AG04450 (cell line): ENCODE data around the gene BBS2. TPM values are rescaled to one million over a fixed set of nuclear protein-coding genes. Genes with fewer than 3 reads are reported as not detected.

ENCODE experiments used
- CTCF ChIA-PET: fragments of 300-600, 350-600 bp; formaldehyde crosslinking; extraction: SDS; loops from one replicate; lab custom pipeline; 2022; ENCODE audit warnings: antibody characterized with exemption, inconsistent platforms; lab: Charles Lee
- POLR2A ChIA-PET: fragments of 350-600 bp; formaldehyde crosslinking; extraction: SDS; loops from one replicate; lab custom pipeline; 2021; ENCODE audit warnings: antibody characterized with exemption, inconsistent platforms; lab: Yijun Ruan, JAX
- DNase-seq: peaks from one replicate; pipeline ENCODE4 v3.0.0-alpha.2; 2011; ENCODE audit warnings: low read depth, low spot score
- H3K27ac ChIP-seq: one replicate; pipeline ENCODE4 v1.5.1; 2012; ENCODE audit warnings: low read depth, low read length, control low read depth
- H3K27me3 ChIP-seq: one replicate; pipeline ENCODE4 v1.6.0; 2012; ENCODE audit warnings: low read length; ENCODE audit not compliant: control insufficient read depth, insufficient read depth
- H3K4me3 ChIP-seq: 2 replicates; pipeline ENCODE4 v1.5.1; 2011; ENCODE audit warnings: mild to moderate bottlenecking, low read depth, low read length, control low read depth
- H3K9me3 ChIP-seq: 2 replicates; pipeline ENCODE4 v1.5.1; 2012; ENCODE audit warnings: low read length; ENCODE audit not compliant: control insufficient read depth, insufficient read depth
- CTCF ChIP-seq: IDR thresholded peaks from 2 replicates; pipeline ENCODE4 v1.5.1; 2011; ENCODE audit warnings: low read depth, low read length, control low read depth, inconsistent platforms
- polyA plus RNA-seq: library from polyadenylated mRNA; depleted of rRNA; stranded (reverse); fragments of >200 nt; gene quantifications from 2 replicates; pipeline ENCODE4 v1.2.3, GENCODE V29; 2011

The BBS2 gene
- polyA plus RNA-seq, 1 experiment, result 53.6 TPM

GRCh38 chr16:56515665-56516064 is 4.2 kb downstream of the BBS2 start:
- no peaks in the 10 kb centered on the region; the same call in 1 of the 2 replicates for H3K9me3 ChIP-seq
- no peak for TF ChIP-seq CTCF
- H3K4me3 ChIP-seq, result no peak overlapping the region
- ChIA-PET POLR2A (no interaction called here), CTCF (interaction anchor here (1.0 to 1.4 kb wide), 2 partner anchors 85 to 186 kb away, joined by 4 to 5 read pairs; no protein-coding TSS in a partner anchor)
- no peak overlapping the region for H3K27ac ChIP-seq
- H3K27me3 ChIP-seq, result no peaks in the 10 kb centered on the region
- no peak for DNase-seq

- DNase-seq, result no peak
- ChIA-PET CTCF (interaction anchor here (1.0 to 3.4 kb wide), 4 partner anchors 11 to 272 kb away, joined by 4 to 59 read pairs (median 10); no protein-coding TSS in a partner anchor), POLR2A (no interaction called here)
Measured at GRCh38 chr16:56514845-56515244, 5.0 kb downstream of the BBS2 start.

GRCh38 chr16:56513972-56514371 is 5.9 kb downstream of the BBS2 start:
- Histone ChIP-seq H3K27me3 (no peaks in the 10 kb centered on the region), H3K4me3 (no peak overlapping the region), H3K27ac (no peak overlapping the region), H3K9me3 (no peaks in the 10 kb centered on the region)
- ChIA-PET CTCF (interaction anchor here (0.6 to 3.4 kb wide), 19 partner anchors 9 to 276 kb away, joined by 3 to 59 read pairs (median 4); partner anchors contain the start of genes MT1E and MT1G), POLR2A (interaction anchor here (1.1 kb wide), 1 partner anchor 169 kb away, joined by 3 read pairs; the partner anchor contains the start of gene MT1X)
- TF ChIP-seq CTCF, result peak; percentile 81
- peak; percentile 29 for DNase-seq

More at GRCh38 chr16:56514845-56515244, 5.0 kb downstream of the BBS2 start:
- Histone ChIP-seq H3K27me3 (no peaks in the 10 kb centered on the region), H3K9me3 (no peaks in the 10 kb centered on the region; the same call in 1 of the 2 replicates), H3K27ac (no peak overlapping the region), H3K4me3 (no peak overlapping the region)
- no peak for TF ChIP-seq CTCF

- ChIA-PET POLR2A (no interaction called here), CTCF (interaction anchor here (0.8 to 3.4 kb wide), 9 partner anchors 8 to 194 kb away, joined by 3 to 59 read pairs (median 5); partner anchors contain the start of gene MT1E)
- H3K9me3 ChIP-seq, result no peaks in the 10 kb centered on the region
- no peak for TF ChIP-seq CTCF
- H3K4me3 ChIP-seq, result no peak overlapping the region
- no peak overlapping the region for H3K27ac ChIP-seq
- DNase-seq, result no peak
- no peaks in the 10 kb centered on the region for H3K27me3 ChIP-seq
Measured at GRCh38 chr16:56513091-56513490, 6.7 kb downstream of the BBS2 start.

- CTCF ChIA-PET, result interaction anchor here (3.4 kb wide), 1 partner anchor 190 kb away, joined by 59 read pairs; no protein-coding TSS in a partner anchor
- POLR2A ChIA-PET, result no interaction called here
- no peak for DNase-seq
- no peak for TF ChIP-seq CTCF
- Histone ChIP-seq H3K4me3 (no peak overlapping the region), H3K27me3 (no peaks in the 10 kb centered on the region), H3K27ac (no peak overlapping the region), H3K9me3 (no peaks in the 10 kb centered on the region)
Measured at GRCh38 chr16:56512025-56512424, 7.8 kb downstream of the BBS2 start.
